ENCODE data around the gene ADAMTS7. TPM values are rescaled to one million over a fixed set of nuclear protein-coding genes. Genes with fewer than 3 reads are reported as not detected.
A peak's percentile ranks its signal among the peaks of the same experiment; 100 is the strongest.

The ADAMTS7 gene
- total and polyA plus RNA-seq, 2 of the 8 experiments (the other 6 are each of a cell fraction or from before 2014, with no cell fraction given), result 27.9 to 45.2 TPM

DNA sequence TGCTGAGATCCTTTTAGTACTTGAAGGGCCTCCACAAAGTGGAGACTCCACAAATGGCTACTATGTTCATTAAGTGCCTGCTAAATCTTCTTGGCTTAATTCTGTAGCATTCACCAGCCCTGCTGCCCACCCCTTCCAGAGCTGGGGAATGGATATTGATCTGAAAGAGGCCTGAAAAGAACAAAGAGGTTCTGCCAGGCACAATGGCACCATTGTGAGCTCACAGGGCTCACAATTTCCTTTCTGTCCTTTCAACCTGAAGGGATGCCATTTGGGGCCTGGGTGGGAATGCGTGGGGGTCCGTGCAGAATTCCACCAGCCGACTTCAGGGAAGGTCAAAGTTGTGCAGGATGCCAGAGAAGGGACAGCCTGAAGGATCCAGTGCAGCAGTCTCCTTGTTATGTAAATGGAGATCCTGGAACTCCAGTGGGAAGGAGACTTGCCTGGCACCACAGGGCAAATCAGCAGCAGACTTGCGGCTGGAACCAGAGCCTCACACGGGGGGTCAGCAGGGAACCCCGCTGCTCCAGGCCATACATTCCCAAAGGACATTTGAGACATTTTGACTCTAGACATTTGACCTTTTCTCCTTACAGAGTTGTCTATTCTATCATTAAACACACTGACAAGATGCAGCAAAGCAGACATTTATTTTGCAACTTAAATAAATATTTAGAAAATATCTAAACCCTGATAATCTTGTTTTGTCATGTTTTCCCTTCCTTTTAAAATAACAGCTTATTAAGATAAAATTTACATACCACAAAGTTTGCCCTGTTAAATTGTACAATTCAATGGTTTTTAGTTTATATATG, 39.9 kb upstream of the ADAMTS7 start:
- H3K27ac ChIP-seq (ENCODE audit: low read depth, low read length), result no peak overlapping the region
- no peak for TF ChIP-seq MAFK (IDR thresholded peaks at IDR 0.05; ENCODE audit: low read depth, low read length)
- no peak for TF ChIP-seq CEBPB (IDR thresholded peaks at IDR 0.05; ENCODE audit: low read depth, low read length)
- no peak for TF ChIP-seq EGR1 (IDR thresholded peaks at IDR 0.05; ENCODE audit: borderline replicate concordance, low read depth, low read length)
- TF ChIP-seq SUZ12 (IDR thresholded peaks at IDR 0.05; ENCODE audit: low read length), result no peak
- TF ChIP-seq HDAC2 (IDR thresholded peaks at IDR 0.05; ENCODE audit: borderline replicate concordance in 1 of 2, low read depth in 2 of 2, low read length in 2 of 2), result 0 out of 4 replicates have a peak, but pooled peaks have one; percentile 14 to 23
- TF ChIP-seq POLR2A (IDR thresholded peaks at IDR 0.05; ENCODE audit: control extremely low read depth in 1 of 2, low read depth in 2 of 2, low read length in 2 of 2), result no peak
- TF ChIP-seq, protein P1, sequence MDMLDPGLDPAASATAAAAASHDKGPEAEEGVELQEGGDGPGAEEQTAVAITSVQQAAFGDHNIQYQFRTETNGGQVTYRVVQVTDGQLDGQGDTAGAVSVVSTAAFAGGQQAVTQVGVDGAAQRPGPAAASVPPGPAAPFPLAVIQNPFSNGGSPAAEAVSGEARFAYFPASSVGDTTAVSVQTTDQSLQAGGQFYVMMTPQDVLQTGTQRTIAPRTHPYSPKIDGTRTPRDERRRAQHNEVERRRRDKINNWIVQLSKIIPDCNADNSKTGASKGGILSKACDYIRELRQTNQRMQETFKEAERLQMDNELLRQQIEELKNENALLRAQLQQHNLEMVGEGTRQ (IDR thresholded peaks at IDR 0.05; ENCODE audit: low read length), result no peak
- TF ChIP-seq CTBP2 (IDR thresholded peaks at IDR 0.05; ENCODE audit: borderline replicate concordance, insufficient read depth, insufficient read length, low read length), result peak; percentile 29
- TF ChIP-seq BACH1 (IDR thresholded peaks at IDR 0.05; ENCODE audit: low read length), result peak; percentile 13; the same call in 1 of the 2 replicates
- H3K27me3 ChIP-seq (replicated peaks in 1 of 4; ENCODE audit: control insufficient read depth in 3 of 4, extremely low read depth in 1 of 4, insufficient read depth in 3 of 4, low read length in 3 of 4), result no peaks in the 10 kb centered on the region
- no peak overlapping the region for H4K8ac ChIP-seq (ENCODE audit: extremely low read depth, insufficient read depth, low read length)
- H2BK20ac ChIP-seq (ENCODE audit: low read length), result no peak overlapping the region
- no peak overlapping the region for H3K4ac ChIP-seq (replicated peaks; ENCODE audit: insufficient read length, low read depth, low read length)
- no peak overlapping the region for H2BK5ac ChIP-seq (ENCODE audit: low read depth, low read length)
- no peaks in the 10 kb centered on the region for H4K20me1 ChIP-seq (replicated peaks in 1 of 2; ENCODE audit: control insufficient read depth in 1 of 2, insufficient read depth in 2 of 2, low read length in 2 of 2)
- no peak overlapping the region for H4K91ac ChIP-seq (replicated peaks; ENCODE audit: insufficient read length, low read length)
- H2BK15ac ChIP-seq (ENCODE audit: low read length), result no peak overlapping the region
- no peak for DNase-seq (ENCODE audit: low read depth in 1 of 2, low spot score in 2 of 2)
- H3K79me2 ChIP-seq (ENCODE audit: control insufficient read depth in 1 of 2, insufficient read depth in 2 of 2, low read length in 2 of 2), result no peaks in the 10 kb centered on the region
- WGBS, 2 experiments (ENCODE audit: extremely low coverage in 1 of 2, insufficient coverage in 1 of 2, insufficient read length in 1 of 2, insufficient replicate concordance in 2 of 2, low coverage in 1 of 2, low lambda C conversion rate in 2 of 2, missing lambda C conversion rate in 1 of 2), result 35% methylated on average over 6 of the region's 6 CpGs; no CpG with 5 or more reads in 1 of the 2 experiments
- no peak overlapping the region for H3K4me3 ChIP-seq (ENCODE audit: extremely low read depth in 1 of 4, insufficient read depth in 2 of 4, low read depth in 3 of 4, low read length in 4 of 4)
- H3K18ac ChIP-seq (ENCODE audit: extremely low read depth, low read length), result no peak overlapping the region
- H3K9ac ChIP-seq (replicated peaks in 1 of 4; ENCODE audit: extremely low read depth in 1 of 4, low read depth in 3 of 4, low read length in 3 of 4), result no peak overlapping the region
- peak overlapping the region; percentile 39; the same call in 1 of the 2 replicates for H2BK12ac ChIP-seq (ENCODE audit: low read depth, low read length)
- peaks cover 3 to 8% (median 5%) of the 10 kb centered on the region in 4 experiments for H3K4me1 ChIP-seq (replicated peaks in 1 of 4; ENCODE audit: control insufficient read depth in 3 of 4, insufficient read depth in 4 of 4, low read length in 3 of 4)
- H3K56ac ChIP-seq (replicated peaks; ENCODE audit: insufficient read length, low read depth, low read length), result no peak overlapping the region
- CTCF ChIA-PET (ENCODE audit: partially characterized antibody), result interaction anchor here (0.7 to 1.6 kb wide), 4 partner anchors 9 to 1221 kb away, joined by 3 to 8 read pairs (median 6); no protein-coding TSS in a partner anchor
- no peak overlapping the region for H2AFZ ChIP-seq (ENCODE audit: low read length)
- no peak for FAIRE-seq
- H3K4me2 ChIP-seq (ENCODE audit: insufficient read depth in 1 of 2, low read depth in 2 of 2, low read length in 2 of 2), result peak overlapping the region in 1 of 2 experiments; percentile 20; a peak in 2 of 4 replicates
- H3K36me3 ChIP-seq (ENCODE audit: control insufficient read depth in 2 of 4, insufficient read depth in 4 of 4, low read length in 3 of 4), result no peaks in the 10 kb centered on the region
- H3K9me3 ChIP-seq (ENCODE audit: insufficient read depth in 2 of 2, low read depth in 1 of 2, low read length in 1 of 2), result no peaks in the 10 kb centered on the region
- H3K14ac ChIP-seq (ENCODE audit: insufficient read length), result no peak overlapping the region
- no peaks in the 10 kb centered on the region for H3K23me2 ChIP-seq (ENCODE audit: low read depth, low read length)
- no peaks in the 10 kb centered on the region for H3K79me1 ChIP-seq (ENCODE audit: low read depth, low read length)
- no peak overlapping the region for H2AK5ac ChIP-seq (ENCODE audit: low read depth, low read length)
- POLR2A ChIA-PET (ENCODE audit: partially characterized antibody), result interaction anchor here (1.2 to 2.8 kb wide), 2 partner anchors 12 to 22 kb away, joined by 4 to 13 read pairs; partner anchors contain the start of gene MORF4L1
- H4K5ac ChIP-seq (ENCODE audit: insufficient read length, low read depth, low read length), result no peak overlapping the region
- no peak overlapping the region for H3K23ac ChIP-seq (ENCODE audit: insufficient read length)
- no peak overlapping the region for H2BK120ac ChIP-seq (replicated peaks; ENCODE audit: low read depth, low read length)

Data from H1 (cell line).